ENCODE results near the gene KCNJ11. TPM values are rescaled to one million over a fixed set of nuclear protein-coding genes. Genes with fewer than 3 reads are reported as not detected.

Gene KCNJ11
- total and polyA plus RNA-seq, 11 donors, result 11.5 to 32.4 (median 17.6) TPM

DNA sequence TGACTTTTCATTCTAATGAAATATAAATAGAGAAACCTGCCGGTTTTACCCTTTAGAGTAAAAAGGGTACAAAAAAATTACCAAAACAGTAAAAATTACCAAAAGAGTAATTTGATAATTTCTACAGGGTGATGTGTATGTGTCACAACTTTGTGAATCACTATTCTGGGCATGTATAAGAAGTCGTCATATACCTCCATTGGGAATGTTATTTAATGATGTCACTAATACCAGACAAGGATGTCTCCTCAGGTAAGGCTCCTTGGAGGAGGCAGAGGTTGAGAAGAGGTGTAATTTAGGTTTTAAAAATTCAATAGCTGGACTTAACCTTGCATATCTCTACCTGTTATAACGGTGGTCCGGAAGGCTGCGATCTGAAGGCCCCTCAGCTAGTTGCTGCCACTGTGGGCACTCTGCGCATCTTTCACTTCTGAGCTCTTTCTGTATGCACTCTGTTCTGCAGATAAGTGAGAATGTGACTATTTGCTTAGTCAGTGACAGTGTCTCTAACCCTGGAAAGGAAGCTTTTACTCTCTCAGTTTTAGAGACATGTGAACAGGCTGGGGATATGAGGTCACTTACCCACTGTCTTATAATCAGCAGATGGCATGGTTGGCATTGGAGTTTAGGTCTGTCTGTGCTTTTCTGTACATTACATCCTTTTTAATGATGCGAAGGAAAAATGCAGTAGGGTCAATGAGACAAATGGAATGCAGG lies 37.8 kb downstream of the KCNJ11 start:
- no peaks in the 10 kb centered on the region for H3K9me3 ChIP-seq
- no peak overlapping the region for H3K4me3 ChIP-seq
- no peak for TF ChIP-seq POLR2A (IDR thresholded peaks at IDR 0.05)
- TF ChIP-seq, protein P1, sequence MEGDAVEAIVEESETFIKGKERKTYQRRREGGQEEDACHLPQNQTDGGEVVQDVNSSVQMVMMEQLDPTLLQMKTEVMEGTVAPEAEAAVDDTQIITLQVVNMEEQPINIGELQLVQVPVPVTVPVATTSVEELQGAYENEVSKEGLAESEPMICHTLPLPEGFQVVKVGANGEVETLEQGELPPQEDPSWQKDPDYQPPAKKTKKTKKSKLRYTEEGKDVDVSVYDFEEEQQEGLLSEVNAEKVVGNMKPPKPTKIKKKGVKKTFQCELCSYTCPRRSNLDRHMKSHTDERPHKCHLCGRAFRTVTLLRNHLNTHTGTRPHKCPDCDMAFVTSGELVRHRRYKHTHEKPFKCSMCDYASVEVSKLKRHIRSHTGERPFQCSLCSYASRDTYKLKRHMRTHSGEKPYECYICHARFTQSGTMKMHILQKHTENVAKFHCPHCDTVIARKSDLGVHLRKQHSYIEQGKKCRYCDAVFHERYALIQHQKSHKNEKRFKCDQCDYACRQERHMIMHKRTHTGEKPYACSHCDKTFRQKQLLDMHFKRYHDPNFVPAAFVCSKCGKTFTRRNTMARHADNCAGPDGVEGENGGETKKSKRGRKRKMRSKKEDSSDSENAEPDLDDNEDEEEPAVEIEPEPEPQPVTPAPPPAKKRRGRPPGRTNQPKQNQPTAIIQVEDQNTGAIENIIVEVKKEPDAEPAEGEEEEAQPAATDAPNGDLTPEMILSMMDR (IDR thresholded peaks at IDR 0.05), result no peak
- peaks cover 0 to 34% (median 13%) of the 10 kb centered on the region in 12 donors for H3K4me1 ChIP-seq
- no peaks in the 10 kb centered on the region for H3K36me3 ChIP-seq
- WGBS, 4 donors, result 94 to 97% (median 96%) methylated on average over 7 of the region's 7 CpGs
- intact Hi-C loops (cut with DNase I), result loop anchor here in 3 of 10 donors (2.0 to 10.0 kb wide), 5 partner anchors 73 to 143 kb away; partner anchors contain the start of genes NUCB2 (in 2 of the 3) and PIK3C2A (in 1 of the 3)
- ATAC-seq, result no peak
- H3K27ac ChIP-seq, result no peak overlapping the region
- no peak for DNase-seq
- no peaks in the 10 kb centered on the region for H3K27me3 ChIP-seq

DNA sequence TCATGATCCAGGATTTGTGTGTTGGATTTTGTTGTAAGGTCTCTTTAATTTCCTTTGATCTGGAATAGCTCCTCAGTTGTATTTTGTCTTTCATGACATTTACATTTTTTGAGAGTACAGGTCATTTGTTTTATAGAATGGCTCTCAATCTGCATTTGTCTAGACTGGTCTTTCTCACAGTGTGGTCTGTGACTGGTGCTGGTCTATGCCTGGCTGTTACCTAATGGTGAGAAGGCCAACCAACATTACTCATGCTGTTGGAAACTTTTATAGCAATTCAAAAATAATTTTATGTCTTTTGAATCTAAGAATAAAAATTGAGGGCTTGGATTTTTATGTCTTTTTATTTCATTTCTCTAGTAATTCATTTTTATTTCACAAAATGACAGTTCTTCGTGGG lies 40.8 kb downstream of the KCNJ11 start:
- Histone ChIP-seq H3K4me1 (peaks cover 0 to 17% (median 5%) of the 10 kb centered on the region in 12 donors), H3K36me3 (peaks cover 0 to 8% (median 0%) of the 10 kb centered on the region in 9 donors), H3K9me3 (no peaks in the 10 kb centered on the region), H3K4me3 (no peak overlapping the region), H3K27ac (no peak overlapping the region), H3K27me3 (no peaks in the 10 kb centered on the region)
- no peak for DNase-seq
- WGBS, 4 donors, result 54 to 81% (median 68%) methylated on average over 1 of the region's 1 CpG
- intact Hi-C loops (cut with DNase I), result no loop called here
- no peak for ATAC-seq
- TF ChIP-seq, protein P1 (IDR thresholded peaks at IDR 0.05), result no peak
- no peak for TF ChIP-seq POLR2A (IDR thresholded peaks at IDR 0.05)

DNA sequence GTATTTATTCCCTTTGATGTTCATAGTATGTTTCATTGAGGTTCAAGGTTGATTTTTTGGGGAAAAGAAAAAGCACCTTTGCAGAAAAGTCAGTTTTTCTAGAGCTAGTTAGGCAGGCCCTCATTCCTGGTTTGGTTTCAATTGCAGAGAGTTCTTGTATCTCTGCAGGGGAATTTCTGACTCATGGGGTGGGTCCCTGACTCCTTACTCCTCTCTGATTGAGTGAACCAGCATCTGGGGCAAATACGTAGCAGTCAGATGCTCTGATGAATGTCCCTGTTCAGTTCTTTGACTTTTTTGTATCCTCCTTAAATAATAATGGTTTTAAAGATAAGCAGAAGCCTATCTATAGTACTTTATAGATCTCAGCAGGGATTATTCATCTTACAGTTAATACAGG lies 44.6 kb downstream of the KCNJ11 start:
- 85 to 100% (median 93%) methylated on average over 1 of the region's 1 CpG for WGBS, 4 donors
- Histone ChIP-seq H3K36me3 (peaks cover 0 to 8% (median 0%) of the 10 kb centered on the region in 9 donors), H3K4me1 (no peaks in the 10 kb centered on the region), H3K27ac (no peak overlapping the region), H3K27me3 (no peaks in the 10 kb centered on the region), H3K4me3 (no peak overlapping the region), H3K9me3 (no peaks in the 10 kb centered on the region)
- intact Hi-C loops (cut with DNase I), result no loop called here
- TF ChIP-seq, protein P1 (IDR thresholded peaks at IDR 0.05), result no peak
- TF ChIP-seq POLR2A (IDR thresholded peaks at IDR 0.05), result no peak
- ATAC-seq, result no peak
- no peak for DNase-seq

DNA sequence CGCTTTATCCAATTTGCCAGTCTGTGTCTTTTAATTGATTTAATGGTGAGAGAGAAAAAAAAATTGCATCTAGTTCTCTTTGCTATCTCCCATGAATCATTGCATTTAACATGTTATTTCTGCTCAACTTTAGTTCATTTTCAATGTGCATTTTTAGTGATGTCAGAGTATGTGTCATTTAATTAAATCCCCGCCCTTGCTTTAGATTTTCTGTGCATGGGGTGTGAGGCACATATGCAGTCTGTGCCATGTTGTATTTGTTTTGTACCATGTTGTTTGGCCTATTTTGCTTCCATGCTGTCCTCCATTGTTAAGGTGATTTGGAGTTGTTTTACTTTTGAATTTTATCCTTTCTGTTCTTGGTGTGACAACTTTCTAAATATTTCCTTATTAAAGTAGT lies 45.2 kb downstream of the KCNJ11 start:
- Histone ChIP-seq H3K27ac (no peak overlapping the region), H3K4me1 (no peaks in the 10 kb centered on the region), H3K4me3 (no peak overlapping the region), H3K9me3 (no peaks in the 10 kb centered on the region), H3K36me3 (peaks cover 0 to 8% (median 0%) of the 10 kb centered on the region in 9 donors), H3K27me3 (no peaks in the 10 kb centered on the region)
- intact Hi-C loops (cut with DNase I), result no loop called here
- no peak for TF ChIP-seq POLR2A (IDR thresholded peaks at IDR 0.05)
- TF ChIP-seq, protein P1 (IDR thresholded peaks at IDR 0.05), result no peak
- ATAC-seq (no peak), DNase-seq (no peak)
- 97 to 100% (median 99%) methylated on average over 2 of the region's 2 CpGs for WGBS, 4 donors

Other genes starting within 250 kb of the KCNJ11 start
- gene PIK3C2A, start 180.7 kb downstream of the KCNJ11 start, total RNA-seq, result 10 to 100 TPM; 28.5 to 52.2 (median 34.9) TPM
- 10 to 100 TPM in 1 of 2 donors, 1 to 10 TPM in 1; 9.8 to 13.0 TPM for gene PIK3C2A, start 180.7 kb downstream of the KCNJ11 start, polyA plus RNA-seq
- gene NUCB2, start 111.9 kb downstream of the KCNJ11 start, total RNA-seq, result 100 to 1,000 TPM in 3 of 9 donors, 10 to 100 TPM in 6; 41.4 to 180 (median 85.4) TPM
- 100 to 1,000 TPM in 1 of 2 donors, 10 to 100 TPM in 1; 87.0 to 135 TPM for gene NUCB2, start 111.9 kb downstream of the KCNJ11 start, polyA plus RNA-seq
- 1 to 10 TPM in 6 of 9 donors, under 1 TPM in 3; 0.70 to 4.0 (median 1.6) TPM for gene NCR3LG1, start 36.9 kb downstream of the KCNJ11 start, total RNA-seq
- 1 to 10 TPM in 1 of 2 donors, under 1 TPM in 1; 0.27 to 1.3 TPM for gene NCR3LG1, start 36.9 kb downstream of the KCNJ11 start, polyA plus RNA-seq
- 1 to 10 TPM; 1.3 to 9.6 (median 3.6) TPM for gene ABCC8, start 88.2 kb upstream of the KCNJ11 start, total RNA-seq
- gene ABCC8, start 88.2 kb upstream of the KCNJ11 start, polyA plus RNA-seq, result 1 to 10 TPM in 1 of 2 donors, under 1 TPM in 1; 0.69 to 7.5 TPM
- gene USH1C, start 155.8 kb upstream of the KCNJ11 start, total RNA-seq, result under 1 TPM in 1 of 9 donors, not detected in 8; 0.16 TPM
- under 1 TPM; 0.06 to 0.23 TPM for gene USH1C, start 155.8 kb upstream of the KCNJ11 start, polyA plus RNA-seq
- gene OTOG, start 158.6 kb upstream of the KCNJ11 start, total RNA-seq, result not detected
- gene OTOG, start 158.6 kb upstream of the KCNJ11 start, polyA plus RNA-seq, result not detected